HEK293 (cell line): ENCODE results near the gene NDUFS8.

Experiments
- KLF1 ChIP-seq: fragments of 450-650 bp; formaldehyde crosslinking; IDR thresholded peaks from 2 replicates; pipeline ENCODE4 v1.5.1; 2016; ENCODE audit warnings: missing biosample characterization, missing genetic modification characterization
- REST ChIP-seq: fragments of 450-650 bp; formaldehyde crosslinking; IDR thresholded peaks from 2 replicates; pipeline ENCODE4 v1.5.1; 2016; ENCODE audit warnings: missing biosample characterization, missing genetic modification characterization
- ZNF169 ChIP-seq: fragments of 450-650 bp; formaldehyde crosslinking; IDR thresholded peaks from 2 replicates; pipeline ENCODE4 v1.5.1; 2016; ENCODE audit warnings: missing biosample characterization, missing genetic modification characterization

DNA sequence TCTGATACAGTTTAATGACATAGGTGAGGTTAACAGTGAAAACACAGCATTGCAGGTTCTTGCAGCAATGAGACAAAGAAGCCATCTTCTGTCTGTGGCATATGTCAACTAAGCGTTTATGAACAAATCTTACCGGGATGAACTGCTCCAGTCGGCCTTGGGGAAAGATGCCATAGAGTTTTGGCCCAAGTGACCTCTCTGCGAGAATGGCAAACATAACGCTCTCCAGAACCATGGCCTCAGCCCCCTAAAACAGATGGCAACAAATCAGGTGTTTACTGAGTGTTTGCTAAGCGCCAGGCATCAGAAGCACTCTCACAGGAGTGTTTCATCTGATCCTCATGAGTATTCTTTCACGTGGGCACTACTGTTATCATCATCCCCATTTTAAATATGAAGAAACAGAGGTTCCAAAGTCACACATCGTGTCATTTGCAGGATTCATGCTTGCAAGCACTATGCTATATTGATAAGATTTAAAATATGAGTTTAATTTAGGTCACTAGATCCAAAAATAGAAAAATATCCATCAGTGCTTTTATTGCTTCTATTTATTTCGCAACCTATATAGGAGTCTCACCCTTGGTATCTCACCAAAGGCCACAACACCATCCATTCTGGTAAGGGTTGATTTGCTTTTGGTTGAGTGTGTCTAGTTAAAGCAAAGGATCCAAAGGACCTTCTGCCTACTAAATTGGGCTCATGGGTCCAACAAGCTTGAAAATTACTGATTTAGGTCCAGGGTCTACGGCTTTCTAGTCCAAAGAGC is 44.3 kb downstream of the NDUFS8 start:
- TF ChIP-seq KLF1 (no peak), ZNF169 (tag by site-specific recombination) (no peak), REST (no peak)
